A549 (cell line): Measurements from ENCODE around the gene CCDC60.

Experiments used
- BHLHE40 ChIP-seq: IDR thresholded peaks from 2 replicates; pipeline ENCODE4 v1.6.1; 2012; ENCODE audit warnings: low read depth, low read length, inconsistent platforms
- CTCF ChIP-seq: fragments of >200 bp; sonication (Bioruptor Twin); formaldehyde crosslinking; IDR thresholded peaks from 3 replicates; pipeline ENCODE4 v1.5.1; 2016
- POLR2A ChIP-seq: IDR thresholded peaks from 2 replicates; pipeline ENCODE4 v1.6.1; 2012; ENCODE audit warnings: mild to moderate bottlenecking, low read length
- RAD21 ChIP-seq, 2 experiments: fragments of >200 bp in 1 of 2; sonication (Bioruptor Twin) in 1 of 2; formaldehyde crosslinking in 1 of 2; IDR thresholded peaks in 1 of 2; conservative IDR thresholded peaks in 1 of 2; 2 replicates in 1 of 2; 3 replicates in 1 of 2; pipeline ENCODE4 v1.6.1; 2012 to 2018; ENCODE audit warnings: inconsistent platforms in 1 of 2

- TF ChIP-seq CTCF (no peak), RAD21 (conservative IDR thresholded peaks at IDR 0.05 in 1 of 2, IDR thresholded peaks at IDR 0.05 in 1 of 2) (no peak), BHLHE40 (no peak), POLR2A (no peak)
Observed at GRCh38 chr12:119398190-119398589, 63.7 kb downstream of the CCDC60 start.
